Natural killer cell (primary cell): ENCODE measurements around the gene PTPRM. TPM values are rescaled to one million over a fixed set of nuclear protein-coding genes. Genes with fewer than 3 reads are reported as not detected.

Experiments
- ATAC-seq, 3 donors: fragments of 150-1000 bp in 2 of 3; fragments of 200-7000 bp in 1 of 3; cut with Tn5 transposase; 1 replicate in 1 of 3; 2 replicates in 2 of 3; pipeline ENCODE4 v1.10.0; 2021; ENCODE audit warnings: mild to moderate bottlenecking in 2 of 3, moderate library complexity in 2 of 3
- DNase-seq, 2 donors: peaks; one replicate each; pipeline versions ENCODE4 v3.0.0 to v3.0.0-alpha.2; 2013 to 2021; ENCODE audit warnings: mixed read lengths in 1 of 2
- H3K27ac ChIP-seq: one replicate; pipeline ENCODE4 v1.5.1; 2013; ENCODE audit warnings: mild to moderate bottlenecking, low read length
- H3K27me3 ChIP-seq: one replicate; pipeline ENCODE4 v1.6.1; 2013; ENCODE audit warnings: low read length; ENCODE audit not compliant: control insufficient read depth, insufficient read depth
- H3K36me3 ChIP-seq: one replicate; pipeline ENCODE4 v1.6.1; 2013; ENCODE audit warnings: low read length; ENCODE audit not compliant: control insufficient read depth, insufficient read depth
- H3K4me1 ChIP-seq: one replicate; pipeline ENCODE4 v1.6.1; 2013; ENCODE audit warnings: low read length; ENCODE audit not compliant: control insufficient read depth, insufficient read depth
- H3K4me3 ChIP-seq: one replicate; pipeline ENCODE4 v1.5.1; 2013; ENCODE audit warnings: low read length
- H3K9me3 ChIP-seq: one replicate; pipeline ENCODE4 v1.6.1; 2013; ENCODE audit warnings: low read length; ENCODE audit not compliant: control insufficient read depth, insufficient read depth
- H3K27ac Mint-ChIP-seq, 2 donors: one replicate each; pipeline ENCODE4 v1.8.0; 2022; ENCODE audit warnings: mild to moderate bottlenecking in 2 of 2, mixed read lengths in 2 of 2, moderate library complexity in 1 of 2
- H3K27me3 Mint-ChIP-seq, 2 donors: one replicate each; pipeline ENCODE4 v1.8.0; 2022; ENCODE audit warnings: low read depth in 2 of 2, mixed read lengths in 2 of 2
- H3K36me3 Mint-ChIP-seq: one replicate; pipeline ENCODE4 v1.8.0; 2022; ENCODE audit warnings: mixed read lengths
- H3K4me1 Mint-ChIP-seq, 2 donors: one replicate each; pipeline ENCODE4 v1.8.0; 2022; ENCODE audit warnings: mixed read lengths in 2 of 2
- H3K4me3 Mint-ChIP-seq: one replicate; pipeline ENCODE4 v1.8.0; 2022; ENCODE audit warnings: mild to moderate bottlenecking, moderate library complexity, mixed read lengths
- H3K9me3 Mint-ChIP-seq, 2 donors: one replicate each; pipeline ENCODE4 v1.8.0; 2022; ENCODE audit warnings: mixed read lengths in 2 of 2
- CTCF ChIP-seq: fragments of 200-600 bp; IDR thresholded peaks from one replicate; pipeline ENCODE4 v1.8.0; 2022; ENCODE audit warnings: antibody characterized with exemption
- WGBS: methylation state at CpG from one replicate; pipeline ENCODE4 v1.1.7; 2013; ENCODE audit warnings: missing lambda C conversion rate; ENCODE audit not compliant: insufficient coverage; 5-methylcytosine and 5-hydroxymethylcytosine counted together
- intact Hi-C: fragments of 100-400 bp; cut with micrococcal nuclease; formaldehyde crosslinking; loops from one replicate; pipeline ENCODE4 v1.14.2; 2022
- total RNA-seq, 4 donors: library from RNA; stranded (reverse); fragments of 120-200 nt in 1 of 4; gene quantifications; one replicate each; pipeline versions ENCODE4 v1.2.3 to v1.2.4, GENCODE V29; 2013 to 2022

PTPRM gene
- total RNA-seq, 3 donors from 2014 or later (not counting 1 experiment from before 2014, with no cell fraction given) = 5.0 to 13.2 (median 12.1) TPM

- intact Hi-C loops = no loop called here
- peaks cover 0 to 5% of the 10 kb centered on the region in 2 donors for H3K9me3 Mint-ChIP-seq
- 95% methylated on average over 3 of the region's 3 CpGs for WGBS
- TF ChIP-seq CTCF = no peak
- H3K4me1 ChIP-seq = no peaks in the 10 kb centered on the region
- H3K27me3 ChIP-seq = no peaks in the 10 kb centered on the region
- no peak for DNase-seq
- no peaks in the 10 kb centered on the region for H3K36me3 ChIP-seq
- no peak overlapping the region for H3K4me3 Mint-ChIP-seq
- no peak for ATAC-seq
- H3K27me3 Mint-ChIP-seq = peaks cover 0 to under 1% of the 10 kb centered on the region in 2 donors
- no peak overlapping the region for H3K4me3 ChIP-seq
- H3K4me1 Mint-ChIP-seq = no peaks in the 10 kb centered on the region
- H3K36me3 Mint-ChIP-seq = no peaks in the 10 kb centered on the region
- no peak overlapping the region for H3K27ac ChIP-seq
- no peaks in the 10 kb centered on the region for H3K9me3 ChIP-seq
- H3K27ac Mint-ChIP-seq = no peak overlapping the region
Measured at GRCh38 chr18:8356001-8356400, 788.9 kb downstream of the PTPRM start.

- ATAC-seq (no peak), DNase-seq (no peak)
- peaks cover 0 to 5% of the 10 kb centered on the region in 2 donors for H3K9me3 Mint-ChIP-seq
- H3K27me3 Mint-ChIP-seq = peaks cover 0 to 3% of the 10 kb centered on the region in 2 donors
- no peak overlapping the region for H3K27ac ChIP-seq
- H3K4me1 Mint-ChIP-seq = no peaks in the 10 kb centered on the region
- no peaks in the 10 kb centered on the region for H3K4me1 ChIP-seq
- no peaks in the 10 kb centered on the region for H3K36me3 ChIP-seq
- intact Hi-C loops = no loop called here
- no peak overlapping the region for H3K4me3 Mint-ChIP-seq
- 81% methylated on average over 9 of the region's 10 CpGs for WGBS
- no peaks in the 10 kb centered on the region for H3K27me3 ChIP-seq
- H3K9me3 ChIP-seq = no peaks in the 10 kb centered on the region
- H3K27ac Mint-ChIP-seq = no peak overlapping the region
- TF ChIP-seq CTCF = no peak
- H3K4me3 ChIP-seq = no peak overlapping the region
- no peaks in the 10 kb centered on the region for H3K36me3 Mint-ChIP-seq
Measured at GRCh38 chr18:8357320-8357719, 790.2 kb downstream of the PTPRM start.

GRCh38 chr18:8358033-8358765, 791.1 kb downstream of the PTPRM start:
- H3K27me3 Mint-ChIP-seq = peaks cover 0 to 3% of the 10 kb centered on the region in 2 donors
- Histone ChIP-seq H3K4me3 (no peak overlapping the region), H3K36me3 (no peaks in the 10 kb centered on the region), H3K4me1 (no peaks in the 10 kb centered on the region), H3K9me3 (no peaks in the 10 kb centered on the region), H3K27ac (no peak overlapping the region), H3K27me3 (no peaks in the 10 kb centered on the region)
- 78% methylated on average over 6 of the region's 6 CpGs for WGBS
- ATAC-seq = no peak
- no peak overlapping the region for H3K4me3 Mint-ChIP-seq
- intact Hi-C loops = no loop called here
- no peaks in the 10 kb centered on the region for H3K4me1 Mint-ChIP-seq
- no peaks in the 10 kb centered on the region for H3K36me3 Mint-ChIP-seq
- no peak for DNase-seq
- peaks cover 0 to under 1% of the 10 kb centered on the region in 2 donors for H3K9me3 Mint-ChIP-seq
- no peak overlapping the region for H3K27ac Mint-ChIP-seq
- TF ChIP-seq CTCF = no peak

GRCh38 chr18:8359076-8359475, 792.0 kb downstream of the PTPRM start:
- no peak for TF ChIP-seq CTCF

More at GRCh38 chr18:8359076-8359475, 792.0 kb downstream of the PTPRM start:
- Histone ChIP-seq H3K27ac (no peak overlapping the region), H3K36me3 (no peaks in the 10 kb centered on the region), H3K4me3 (no peak overlapping the region), H3K27me3 (no peaks in the 10 kb centered on the region), H3K9me3 (no peaks in the 10 kb centered on the region), H3K4me1 (no peaks in the 10 kb centered on the region)
- H3K36me3 Mint-ChIP-seq = no peaks in the 10 kb centered on the region
- ATAC-seq (no peak), DNase-seq (no peak)
- no peaks in the 10 kb centered on the region for H3K9me3 Mint-ChIP-seq
- intact Hi-C loops = no loop called here
- H3K27me3 Mint-ChIP-seq = peaks cover 0 to 3% of the 10 kb centered on the region in 2 donors
- 79% methylated on average over 6 of the region's 6 CpGs for WGBS
- no peak overlapping the region for H3K4me3 Mint-ChIP-seq
- H3K27ac Mint-ChIP-seq = no peak overlapping the region
- no peaks in the 10 kb centered on the region for H3K4me1 Mint-ChIP-seq
